Fibroblast of lung (primary cell): ENCODE results near the gene NEUROD2.

Source experiments
- CTCF ChIP-seq, 2 donors: IDR thresholded peaks in 1 of 2; conservative IDR thresholded peaks in 1 of 2; 1 replicate in 1 of 2; 2 replicates in 1 of 2; pipeline ENCODE4 v1.5.1; 2011 to 2012; ENCODE audit warnings: low read length in 2 of 2, control low read depth in 1 of 2, inconsistent platforms in 1 of 2, low read depth in 1 of 2, mild to moderate bottlenecking in 1 of 2
- EZH2 ChIP-seq: IDR thresholded peaks from 2 replicates; pipeline ENCODE4 v1.5.1; 2012; ENCODE audit warnings: low read length, control low read depth, mild to moderate bottlenecking; ENCODE audit errors: missing control alignments

- TF ChIP-seq CTCF (conservative IDR thresholded peaks at IDR 0.05 in 1 of 2, IDR thresholded peaks at IDR 0.05 in 1 of 2; ENCODE audit: low read depth in 1 of 2, low read length in 2 of 2): no peak
- no peak for TF ChIP-seq EZH2
These were observed 45.6 kb upstream of the NEUROD2 start for GRCh38 chr17:39653316-39653661.
